ENCODE data around the gene ZBED5. TPM values are rescaled to one million over a fixed set of nuclear protein-coding genes. Genes with fewer than 3 reads are reported as not detected.
"Not testable (repeated sequence)": the region's sequence is repeated elsewhere in the genome, so short reads cannot be mapped to it uniquely, and the experiment has no call there.

ZBED5 gene
- total and polyA plus RNA-seq, 12 donors, result 19.4 to 63.3 (median 39.6) TPM

GRCh38 chr11:10893714-10894151, 35.9 kb upstream of the ZBED5 start:
- intact Hi-C loops (cut with DNase I), result no loop called here
- H3K9me3 ChIP-seq, result peaks cover 0 to 10% (median 0%) of the 10 kb centered on the region in 11 donors
- H3K27me3 ChIP-seq, result no peaks in the 10 kb centered on the region
- peaks cover under 1 to 46% (median 17%) of the 10 kb centered on the region in 9 donors for H3K4me1 ChIP-seq
- peak in 4 of 9 donors; percentile 28 to 35 (median 34) for TF ChIP-seq CTCF (IDR thresholded peaks at IDR 0.05)
- no peak overlapping the region for H3K4me3 ChIP-seq
- H3K36me3 ChIP-seq, result no peaks in the 10 kb centered on the region
- DNase-seq (no peak), ATAC-seq (peak; percentile 35 to 89 (median 75))
- H3K27ac ChIP-seq, result peak overlapping the region; percentile 5 to 81 (median 60)

GRCh38 chr11:10892250-10892649, 34.4 kb upstream of the ZBED5 start:
- H3K4me3 ChIP-seq, result no peak overlapping the region
- TF ChIP-seq CTCF (IDR thresholded peaks at IDR 0.05), result no peak
- H3K36me3 ChIP-seq, result no peaks in the 10 kb centered on the region
- intact Hi-C loops (cut with DNase I), result no loop called here
- H3K9me3 ChIP-seq, result peaks cover 0 to 10% (median 0%) of the 10 kb centered on the region in 11 donors
- ATAC-seq (no peak), DNase-seq (no peak)
- H3K27me3 ChIP-seq, result no peaks in the 10 kb centered on the region
- peaks cover 0 to 31% (median 2%) of the 10 kb centered on the region in 9 donors for H3K4me1 ChIP-seq
- H3K27ac ChIP-seq, result peak overlapping the region in 2 of 10 donors; percentile 18 to 38
- 63 to 68% methylated on average over 2 of the region's 2 CpGs for WGBS, 2 donors

- ATAC-seq (no peak), DNase-seq (no peak)
- Histone ChIP-seq H3K27ac (no peak overlapping the region), H3K36me3 (no peaks in the 10 kb centered on the region), H3K4me3 (no peak overlapping the region), H3K4me1 (peaks cover 0 to 36% (median 9%) of the 10 kb centered on the region in 9 donors), H3K9me3 (peaks cover 0 to 10% (median 0%) of the 10 kb centered on the region in 11 donors), H3K27me3 (no peaks in the 10 kb centered on the region)
- intact Hi-C loops (cut with DNase I), result no loop called here
- TF ChIP-seq CTCF (IDR thresholded peaks at IDR 0.05), result no peak
- 93 to 98% methylated on average over 1 of the region's 1 CpG for WGBS, 2 donors
Observed at GRCh38 chr11:10891151-10891720, 33.4 kb upstream of the ZBED5 start.

- H3K36me3 ChIP-seq; ATAC-seq; DNase-seq; H3K4me3 ChIP-seq; H3K9me3 ChIP-seq; H3K27ac ChIP-seq; intact Hi-C loops (cut with DNase I); H3K27me3 ChIP-seq: not testable (repeated sequence)
- peaks cover 0 to 48% (median 18%) of the 10 kb centered on the region in 9 donors for H3K4me1 ChIP-seq
Observed at GRCh38 chr11:10890083-10890482, 32.2 kb upstream of the ZBED5 start.

- H3K4me1 ChIP-seq, result peaks cover 0 to 27% (median 15%) of the 10 kb centered on the region in 9 donors
- H3K36me3 ChIP-seq, result no peaks in the 10 kb centered on the region
- H3K27ac ChIP-seq, result peak overlapping the region in 6 of 10 donors; percentile 14 to 73 (median 58)
- ATAC-seq (no peak), DNase-seq (no peak)
- H3K4me3 ChIP-seq, result no peak overlapping the region
- intact Hi-C loops (cut with DNase I), result no loop called here
- H3K27me3 ChIP-seq, result no peaks in the 10 kb centered on the region
- peaks cover 0 to 21% (median 3%) of the 10 kb centered on the region in 11 donors for H3K9me3 ChIP-seq
- no peak for TF ChIP-seq CTCF (IDR thresholded peaks at IDR 0.05)
Observed at GRCh38 chr11:10887307-10887706, 29.5 kb upstream of the ZBED5 start.
